Measurements from ENCODE around the gene OR2M3. TPM values are rescaled to one million over a fixed set of nuclear protein-coding genes. Genes with fewer than 3 reads are reported as not detected.

Gene OR2M3
- total RNA-seq, 1 donor: not detected

DNA sequence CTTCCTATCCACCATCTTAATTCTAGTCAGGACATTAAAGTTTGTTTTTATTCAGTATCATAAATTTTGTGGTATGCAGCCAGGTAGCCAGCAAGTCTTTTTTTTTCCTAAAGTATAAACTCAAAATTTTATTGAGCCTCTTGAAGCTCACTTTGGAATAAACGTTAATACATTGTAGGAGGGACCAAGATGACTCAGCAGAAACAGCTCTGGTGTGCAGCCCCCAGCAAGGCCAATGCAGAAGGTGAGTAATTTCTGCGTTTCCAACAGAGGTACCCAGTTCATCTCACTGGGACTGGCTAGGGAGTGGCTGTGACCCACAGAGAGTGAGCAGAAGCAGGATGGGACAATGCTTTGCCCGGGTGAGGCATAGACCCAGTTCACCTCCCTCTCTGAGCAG is 9.7 kb upstream of the OR2M3 start:
- no peak overlapping the region for H3K4me2 ChIP-seq (ENCODE audit: insufficient read depth, low read length)
- H3K79me2 ChIP-seq (ENCODE audit: insufficient read depth, low read length): no peaks in the 10 kb centered on the region
- H3K27ac ChIP-seq (ENCODE audit: low read depth, low read length): no peak overlapping the region
- H2AFZ ChIP-seq (ENCODE audit: low read length): no peak overlapping the region
- H3K36me3 ChIP-seq (ENCODE audit: insufficient read depth, low read length): no peaks in the 10 kb centered on the region
- no peaks in the 10 kb centered on the region for H4K20me1 ChIP-seq (ENCODE audit: insufficient read depth, low read length)
- no peak overlapping the region for H3K4me3 ChIP-seq (ENCODE audit: insufficient read depth, low read length)
- DNase-seq (ENCODE audit: insufficient read length, low spot score, missing footprints): no peak
- no peaks in the 10 kb centered on the region for H3K4me1 ChIP-seq (ENCODE audit: insufficient read depth, low read length)
- no peaks in the 10 kb centered on the region for H3K9me3 ChIP-seq (ENCODE audit: low read depth, low read length)
- no peak for TF ChIP-seq CTCF (IDR thresholded peaks at IDR 0.05; ENCODE audit: extremely low read depth, low read depth, low read length)
- no peaks in the 10 kb centered on the region for H3K27me3 ChIP-seq (ENCODE audit: insufficient read depth, low read length)

GRCh38 chr1:248189026-248189425 is 8.0 kb upstream of the OR2M3 start:
- Histone ChIP-seq H3K27ac (ENCODE audit: low read depth, low read length) (no peak overlapping the region), H3K4me3 (ENCODE audit: insufficient read depth, low read length) (no peak overlapping the region), H2AFZ (ENCODE audit: low read length) (no peak overlapping the region), H3K27me3 (ENCODE audit: insufficient read depth, low read length) (no peaks in the 10 kb centered on the region), H3K4me1 (ENCODE audit: insufficient read depth, low read length) (no peaks in the 10 kb centered on the region), H3K36me3 (ENCODE audit: insufficient read depth, low read length) (no peaks in the 10 kb centered on the region), H4K20me1 (ENCODE audit: insufficient read depth, low read length) (no peaks in the 10 kb centered on the region), H3K79me2 (ENCODE audit: insufficient read depth, low read length) (no peaks in the 10 kb centered on the region), H3K4me2 (ENCODE audit: insufficient read depth, low read length) (no peak overlapping the region), H3K9me3 (ENCODE audit: low read depth, low read length) (no peaks in the 10 kb centered on the region)
- DNase-seq (ENCODE audit: insufficient read length, low spot score, missing footprints): peak; percentile 1
- TF ChIP-seq CTCF (IDR thresholded peaks at IDR 0.05; ENCODE audit: extremely low read depth, low read depth, low read length): no peak

GRCh38 chr1:248194117-248194516 is 2.9 kb upstream of the OR2M3 start:
- H3K36me3 ChIP-seq (ENCODE audit: insufficient read depth, low read length): no peaks in the 10 kb centered on the region
- no peak for TF ChIP-seq CTCF (IDR thresholded peaks at IDR 0.05; ENCODE audit: extremely low read depth, low read depth, low read length)
- H3K79me2 ChIP-seq (ENCODE audit: insufficient read depth, low read length): no peaks in the 10 kb centered on the region
- DNase-seq (ENCODE audit: insufficient read length, low spot score, missing footprints): no peak
- H3K27me3 ChIP-seq (ENCODE audit: insufficient read depth, low read length): no peaks in the 10 kb centered on the region
- no peak overlapping the region for H3K4me3 ChIP-seq (ENCODE audit: insufficient read depth, low read length)
- H3K9me3 ChIP-seq (ENCODE audit: low read depth, low read length): no peaks in the 10 kb centered on the region
- H3K27ac ChIP-seq (ENCODE audit: low read depth, low read length): no peak overlapping the region
- H2AFZ ChIP-seq (ENCODE audit: low read length): no peak overlapping the region
- H4K20me1 ChIP-seq (ENCODE audit: insufficient read depth, low read length): no peaks in the 10 kb centered on the region
- H3K4me1 ChIP-seq (ENCODE audit: insufficient read depth, low read length): no peaks in the 10 kb centered on the region
- no peak overlapping the region for H3K4me2 ChIP-seq (ENCODE audit: insufficient read depth, low read length)

DNA sequence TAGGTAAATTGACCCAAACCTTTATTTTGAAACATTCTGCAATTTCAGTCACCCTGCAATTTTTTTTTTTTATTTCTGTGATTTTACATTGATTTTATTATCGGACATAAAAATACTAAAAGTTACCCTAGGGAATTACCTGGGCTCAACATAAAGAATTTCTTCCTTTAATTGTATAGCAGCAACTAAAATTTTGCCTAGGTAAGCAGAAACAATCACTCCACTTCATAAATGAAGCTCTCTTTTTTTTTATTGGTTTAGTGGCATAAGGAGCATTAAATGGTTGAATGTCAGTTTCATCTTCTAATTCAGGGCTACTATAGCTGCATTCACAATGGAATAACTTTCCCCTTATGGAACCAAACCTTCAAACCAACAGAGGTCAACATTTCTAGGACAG is 18.8 kb downstream of the OR2M3 start:
- no peaks in the 10 kb centered on the region for H4K20me1 ChIP-seq (ENCODE audit: insufficient read depth, low read length)

More for the DNA sequence above, 18.8 kb downstream of the OR2M3 start:
- Histone ChIP-seq H3K4me3 (ENCODE audit: insufficient read depth, low read length) (no peak overlapping the region), H3K79me2 (ENCODE audit: insufficient read depth, low read length) (no peaks in the 10 kb centered on the region), H3K4me2 (ENCODE audit: insufficient read depth, low read length) (no peak overlapping the region), H3K27me3 (ENCODE audit: insufficient read depth, low read length) (no peaks in the 10 kb centered on the region), H3K27ac (ENCODE audit: low read depth, low read length) (no peak overlapping the region), H3K4me1 (ENCODE audit: insufficient read depth, low read length) (no peaks in the 10 kb centered on the region), H2AFZ (ENCODE audit: low read length) (no peak overlapping the region), H3K36me3 (ENCODE audit: insufficient read depth, low read length) (no peaks in the 10 kb centered on the region), H3K9me3 (ENCODE audit: low read depth, low read length) (peaks cover 10% of the 10 kb centered on the region)
- no peak for TF ChIP-seq CTCF (IDR thresholded peaks at IDR 0.05; ENCODE audit: extremely low read depth, low read depth, low read length)
- DNase-seq (ENCODE audit: insufficient read length, low spot score, missing footprints): no peak

All from osteoblast (primary cell).